ENCODE results near the gene FLT3LG. TPM values are rescaled to one million over a fixed set of nuclear protein-coding genes. Genes with fewer than 3 reads are reported as not detected.

The FLT3LG gene
- polyA plus RNA-seq (ENCODE audit: insufficient read length): 3.2 TPM

- no peak for DNase-seq (ENCODE audit: low read depth)
Measured at GRCh38 chr19:49473868-49474541, at the start of gene FLT3LG. TSS of gene FLT3LG (plus strand) at chr19:49474215. CDS start at chr19:49474640, 425 bp downstream.

GRCh38 chr19:49425178-49425577 is 48.8 kb upstream of the FLT3LG start, which contains the start of gene GFY:
TSS of gene GFY (plus strand) at chr19:49425388. CDS start at chr19:49426431, 1,043 bp downstream.
- DNase-seq (ENCODE audit: low read depth): no peak

GRCh38 chr19:49425922-49426592 is 48.0 kb upstream of the FLT3LG start:
- DNase-seq (ENCODE audit: low read depth): no peak

- no peak for DNase-seq (ENCODE audit: low read depth)
Measured at GRCh38 chr19:49427339-49427738, 46.7 kb upstream of the FLT3LG start.

GRCh38 chr19:49427855-49428546 is 46.0 kb upstream of the FLT3LG start:
- no peak for DNase-seq (ENCODE audit: low read depth)

- no peak for DNase-seq (ENCODE audit: low read depth)
Measured at GRCh38 chr19:49428547-49429451, 45.2 kb upstream of the FLT3LG start.

GRCh38 chr19:49430172-49430677 is 43.8 kb upstream of the FLT3LG start:
- DNase-seq (ENCODE audit: low read depth): no peak

- no peak for DNase-seq (ENCODE audit: low read depth)
Measured at GRCh38 chr19:49430678-49431329, 43.2 kb upstream of the FLT3LG start.

- DNase-seq (ENCODE audit: low read depth): no peak
Measured at GRCh38 chr19:49431330-49431749, 42.7 kb upstream of the FLT3LG start.

GRCh38 chr19:49432141-49433073 is 41.6 kb upstream of the FLT3LG start:
- no peak for DNase-seq (ENCODE audit: low read depth)

- no peak for DNase-seq (ENCODE audit: low read depth)
Measured at GRCh38 chr19:49433240-49433901, 40.6 kb upstream of the FLT3LG start.

GRCh38 chr19:49434907-49435583 is 39.0 kb upstream of the FLT3LG start:
- DNase-seq (ENCODE audit: low read depth): no peak

GRCh38 chr19:49435670-49436069 is 38.3 kb upstream of the FLT3LG start:
- DNase-seq (ENCODE audit: low read depth): no peak

GRCh38 chr19:49436381-49437017 is 37.5 kb upstream of the FLT3LG start:
- DNase-seq (ENCODE audit: low read depth): no peak

- no peak for DNase-seq (ENCODE audit: low read depth)
Measured at GRCh38 chr19:49437231-49437630, 36.8 kb upstream of the FLT3LG start.

GRCh38 chr19:49438261-49438660 is 35.8 kb upstream of the FLT3LG start:
- DNase-seq (ENCODE audit: low read depth): no peak

GRCh38 chr19:49439836-49440235 is 34.2 kb upstream of the FLT3LG start:
- no peak for DNase-seq (ENCODE audit: low read depth)
